Sigmoid colon (tissue), 7 donors: ENCODE measurements around the gene SMOC2. TPM values are rescaled to one million over a fixed set of nuclear protein-coding genes. Genes with fewer than 3 reads are reported as not detected.

Source experiments
- DNase-seq: peaks from one replicate; pipeline ENCODE4 v3.0.0-alpha.2; 2019
- H3K27ac ChIP-seq, 4 donors: fragments of 200-600 bp; sonication (generic); one replicate each; pipeline ENCODE4 v1.5.1; 2016 to 2019; ENCODE audit warnings: mild to moderate bottlenecking in 1 of 4
- H3K27me3 ChIP-seq, 3 donors: fragments of 200-600 bp; sonication (generic); one replicate each; pipeline ENCODE4 v1.5.1; 2019; ENCODE audit warnings: mild to moderate bottlenecking in 1 of 3
- H3K36me3 ChIP-seq, 4 donors: fragments of 200-600 bp; sonication (generic); one replicate each; pipeline ENCODE4 v1.5.1; 2016 to 2019
- H3K4me1 ChIP-seq, 4 donors: fragments of 200-600 bp; sonication (generic); one replicate each; pipeline ENCODE4 v1.5.1; 2017 to 2019
- H3K4me3 ChIP-seq, 4 donors: fragments of 200-600 bp; sonication (generic); one replicate each; pipeline ENCODE4 v1.5.1; 2017 to 2019; ENCODE audit warnings: mild to moderate bottlenecking in 2 of 4, moderate library complexity in 1 of 4
- H3K9me3 ChIP-seq, 4 donors: fragments of 200-600 bp in 3 of 4; sonication (generic) in 3 of 4; one replicate each; pipeline versions ENCODE4 v1.5.1 to v1.6.1; 2013 to 2019
- CTCF ChIP-seq, 4 experiments: fragments of 450-650 bp in 3 of 4; fragments of 200-600 bp in 1 of 4; IDR thresholded peaks; one replicate each; pipeline ENCODE4 v1.5.1; 2016 to 2019; ENCODE audit warnings: antibody characterized with exemption in 4 of 4, mild to moderate bottlenecking in 3 of 4, moderate library complexity in 2 of 4
- EP300 ChIP-seq, 4 donors: sonication (generic); formaldehyde crosslinking; IDR thresholded peaks; one replicate each; pipeline ENCODE4 v1.6.1; 2017; ENCODE audit warnings: antibody characterized with exemption in 4 of 4
- POLR2A ChIP-seq, 2 donors: fragments of 450-650 bp; IDR thresholded peaks; one replicate each; pipeline ENCODE4 v1.6.1; 2016; ENCODE audit warnings: antibody characterized with exemption in 2 of 2, mild to moderate bottlenecking in 2 of 2, moderate library complexity in 2 of 2
- POLR2AphosphoS5 ChIP-seq, 4 donors: sonication (generic); formaldehyde crosslinking; IDR thresholded peaks; one replicate each; pipeline ENCODE4 v1.6.1; 2017; ENCODE audit warnings: antibody characterized with exemption in 4 of 4
- WGBS, 2 donors: extraction: QIAGEN DNeasy Blood & Tissue Kit; methylation state at CpG; one replicate each; pipeline ENCODE4 v1.1.7; 2013; 5-methylcytosine and 5-hydroxymethylcytosine counted together
- intact Hi-C: fragments of 100-400 bp; cut with DNase I; formaldehyde crosslinking; loops from one replicate; pipeline ENCODE4 v1.15.1; 2023
- polyA plus RNA-seq, 3 donors: library from polyadenylated mRNA; stranded (reverse); fragments of 200-250 nt; gene quantifications; one replicate each; pipeline ENCODE4 v1.2.3, GENCODE V29; 2013
- total RNA-seq, 4 donors: library from RNA; depleted of rRNA; stranded (reverse); fragments of >200 nt; gene quantifications; one replicate each; pipeline ENCODE4 v1.1.0, GENCODE V29; 2016
- donor health status: healthy with polysubstance abuse.
- donor health status: Bipolar disorder and iron deficiency.
- donor health status: healthy.

Gene SMOC2
- total RNA-seq (100 to 1,000 TPM in 1 of 4 donors, 10 to 100 TPM in 3; 23.9 to 130 (median 52.9) TPM), polyA plus RNA-seq (10 to 100 TPM in 1 of 3 donors, 1 to 10 TPM in 2; 4.2 to 33.5 (median 6.2) TPM)

GRCh38 chr6:168440520-168441433, at the start of gene SMOC2:
TSS of gene SMOC2 (plus strand) at chr6:168441184. CDS start at chr6:168441371, 187 bp downstream.
- Histone ChIP-seq H3K27ac (peak within 1 kb of the TSS; percentile 43 to 68 (median 56)), H3K9me3 (no peaks in the 10 kb centered on the region), H3K27me3 (peaks cover 0 to 16% (median 15%) of the 10 kb centered on the region in 3 donors), H3K4me1 (peaks cover 0 to 33% (median 24%) of the 10 kb centered on the region in 4 donors), H3K4me3 (peak within 1 kb of the TSS; percentile 49 to 75 (median 58)), H3K36me3 (no peaks in the 10 kb centered on the region)
- TF ChIP-seq POLR2AphosphoS5 (IDR thresholded peaks at IDR 0.05) (no peak), CTCF (IDR thresholded peaks at IDR 0.05) (no peak), POLR2A (IDR thresholded peaks at IDR 0.05) (no peak), EP300 (IDR thresholded peaks at IDR 0.05) (no peak)
- intact Hi-C loops: loop anchor here (5.0 to 10.0 kb wide), 2 partner anchors 197 to 444 kb away; no protein-coding TSS in a partner anchor
- no peak for DNase-seq
- WGBS, 2 donors: 1 to 5% methylated on average over 81 of the region's 81 CpGs

- intact Hi-C loops: no loop called here
- Histone ChIP-seq H3K9me3 (no peaks in the 10 kb centered on the region), H3K27ac (no peak overlapping the region), H3K36me3 (no peaks in the 10 kb centered on the region), H3K4me3 (no peak overlapping the region), H3K4me1 (no peaks in the 10 kb centered on the region), H3K27me3 (no peaks in the 10 kb centered on the region)
- TF ChIP-seq CTCF (IDR thresholded peaks at IDR 0.05): no peak
- TF ChIP-seq EP300 (IDR thresholded peaks at IDR 0.05): no peak
- no peak for TF ChIP-seq POLR2A (IDR thresholded peaks at IDR 0.05)
- TF ChIP-seq POLR2AphosphoS5 (IDR thresholded peaks at IDR 0.05): no peak
- 87 to 89% methylated on average over 23 of the region's 23 CpGs for WGBS, 2 donors
- no peak for DNase-seq
Observed at GRCh38 chr6:168393126-168393870, 47.7 kb upstream of the SMOC2 start.

- intact Hi-C loops: no loop called here
- H3K4me3 ChIP-seq: no peak overlapping the region
- H3K27me3 ChIP-seq: no peaks in the 10 kb centered on the region
- no peaks in the 10 kb centered on the region for H3K4me1 ChIP-seq
- no peaks in the 10 kb centered on the region for H3K9me3 ChIP-seq
- DNase-seq: no peak
- H3K36me3 ChIP-seq: no peaks in the 10 kb centered on the region
- 78 to 80% methylated on average over 12 of the region's 12 CpGs for WGBS, 2 donors
- TF ChIP-seq CTCF (IDR thresholded peaks at IDR 0.05) (no peak), EP300 (IDR thresholded peaks at IDR 0.05) (no peak), POLR2AphosphoS5 (IDR thresholded peaks at IDR 0.05) (no peak), POLR2A (IDR thresholded peaks at IDR 0.05) (no peak)
- no peak overlapping the region for H3K27ac ChIP-seq
Observed at GRCh38 chr6:168394606-168395005, 46.4 kb upstream of the SMOC2 start.

- Histone ChIP-seq H3K4me3 (no peak overlapping the region), H3K27ac (no peak overlapping the region), H3K27me3 (no peaks in the 10 kb centered on the region), H3K9me3 (no peaks in the 10 kb centered on the region), H3K36me3 (no peaks in the 10 kb centered on the region), H3K4me1 (no peaks in the 10 kb centered on the region)
- DNase-seq: no peak
- TF ChIP-seq POLR2AphosphoS5 (IDR thresholded peaks at IDR 0.05): no peak
- no peak for TF ChIP-seq POLR2A (IDR thresholded peaks at IDR 0.05)
- TF ChIP-seq CTCF (IDR thresholded peaks at IDR 0.05): no peak
- TF ChIP-seq EP300 (IDR thresholded peaks at IDR 0.05): no peak
- 75 to 91% methylated on average over 12 of the region's 12 CpGs for WGBS, 2 donors
- intact Hi-C loops: no loop called here
Observed at GRCh38 chr6:168395983-168396382, 45.0 kb upstream of the SMOC2 start.
